Lower leg skin (tissue), 4 donors: ENCODE measurements around the gene SPECC1L. TPM values are rescaled to one million over a fixed set of nuclear protein-coding genes. Genes with fewer than 3 reads are reported as not detected.

Experiments
- DNase-seq, 2 donors: peaks; one replicate each; pipeline ENCODE4 v3.0.0-alpha.2; 2019; ENCODE audit warnings: low spot score in 2 of 2
- H3K4me3 ChIP-seq: fragments of 200-600 bp; sonication (generic); 2 replicates; pipeline ENCODE4 v1.5.1; 2017; ENCODE audit warnings: mild to moderate bottlenecking, low read depth; ENCODE audit not compliant: poor library complexity, severe bottlenecking
- POLR2A ChIP-seq, 2 donors: fragments of 450-650 bp; IDR thresholded peaks; one replicate each; pipeline ENCODE4 v1.6.1; 2016 to 2017; ENCODE audit warnings: antibody characterized with exemption in 2 of 2, mild to moderate bottlenecking in 1 of 2, moderate library complexity in 1 of 2
- whole genome bisulfite sequencing, 2 donors: methylation state at CpG; one replicate each; pipeline ENCODE4 v1.1.5; 2018; 5-methylcytosine and 5-hydroxymethylcytosine counted together
- intact Hi-C: fragments of 100-400 bp; cut with DNase I; formaldehyde crosslinking; loops from one replicate; pipeline ENCODE4 v1.15.0; 2023; ENCODE audit warnings: low total_unique reads
- total RNA-seq, 4 donors: library from RNA; depleted of rRNA; stranded (reverse); fragments of >200 nt; gene quantifications; one replicate each; pipeline ENCODE4 v1.1.0, GENCODE V29; 2016
- TF ChIP-seq, protein P1 (sequence below), 3 donors: fragments of 450-650 bp; IDR thresholded peaks; one replicate each; pipeline ENCODE4 v1.5.1; 2016; ENCODE audit warnings: antibody characterized with exemption in 3 of 3, mild to moderate bottlenecking in 3 of 3, moderate library complexity in 2 of 3

SPECC1L gene
- total RNA-seq, 4 donors from 2014 or later = 17.6 to 30.6 (median 23.3) TPM

- TF ChIP-seq POLR2A (IDR thresholded peaks at IDR 0.05) = no peak
- TF ChIP-seq, protein P1, sequence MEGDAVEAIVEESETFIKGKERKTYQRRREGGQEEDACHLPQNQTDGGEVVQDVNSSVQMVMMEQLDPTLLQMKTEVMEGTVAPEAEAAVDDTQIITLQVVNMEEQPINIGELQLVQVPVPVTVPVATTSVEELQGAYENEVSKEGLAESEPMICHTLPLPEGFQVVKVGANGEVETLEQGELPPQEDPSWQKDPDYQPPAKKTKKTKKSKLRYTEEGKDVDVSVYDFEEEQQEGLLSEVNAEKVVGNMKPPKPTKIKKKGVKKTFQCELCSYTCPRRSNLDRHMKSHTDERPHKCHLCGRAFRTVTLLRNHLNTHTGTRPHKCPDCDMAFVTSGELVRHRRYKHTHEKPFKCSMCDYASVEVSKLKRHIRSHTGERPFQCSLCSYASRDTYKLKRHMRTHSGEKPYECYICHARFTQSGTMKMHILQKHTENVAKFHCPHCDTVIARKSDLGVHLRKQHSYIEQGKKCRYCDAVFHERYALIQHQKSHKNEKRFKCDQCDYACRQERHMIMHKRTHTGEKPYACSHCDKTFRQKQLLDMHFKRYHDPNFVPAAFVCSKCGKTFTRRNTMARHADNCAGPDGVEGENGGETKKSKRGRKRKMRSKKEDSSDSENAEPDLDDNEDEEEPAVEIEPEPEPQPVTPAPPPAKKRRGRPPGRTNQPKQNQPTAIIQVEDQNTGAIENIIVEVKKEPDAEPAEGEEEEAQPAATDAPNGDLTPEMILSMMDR (IDR thresholded peaks at IDR 0.05) = no peak
- DNase-seq = no peak
- no peak overlapping the region for H3K4me3 ChIP-seq
- WGBS, 2 donors = 84% methylated on average over 27 to 29 of the region's 32 CpGs
- intact Hi-C loops = loop anchor here (5.0 kb wide), 1 partner anchor 97 kb away; no protein-coding TSS in a partner anchor
These were observed 154.5 kb downstream of the SPECC1L start for GRCh38 chr22:24424901-24425775.

DNA sequence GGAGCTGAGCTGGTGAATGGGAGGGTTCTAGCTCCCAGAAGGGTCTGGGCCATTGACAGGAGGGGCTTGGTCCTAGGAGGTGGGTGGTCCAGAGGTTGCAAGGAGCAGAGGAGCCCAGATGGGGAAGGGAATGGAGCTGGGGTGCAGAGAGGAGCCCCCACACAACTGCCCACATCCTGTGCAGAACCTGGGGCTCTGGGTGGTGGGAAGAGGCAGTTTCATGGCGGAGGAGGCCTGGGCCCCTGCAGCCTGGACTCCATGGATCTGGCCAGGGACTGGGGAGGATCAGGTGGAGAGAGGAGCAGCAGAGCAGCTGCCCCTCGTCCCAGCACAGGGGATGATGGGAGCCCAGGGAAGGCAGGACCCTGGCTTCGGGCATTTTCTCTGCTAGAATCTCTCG, 155.8 kb downstream of the SPECC1L start:
- H3K4me3 ChIP-seq = no peak overlapping the region
- no peak for DNase-seq
- 85 to 86% methylated on average over 4 of the region's 4 CpGs for WGBS, 2 donors
- intact Hi-C loops = no loop called here
- no peak for TF ChIP-seq POLR2A (IDR thresholded peaks at IDR 0.05)
- TF ChIP-seq, protein P1 (IDR thresholded peaks at IDR 0.05) = no peak

GRCh38 chr22:24426851-24427499, 156.3 kb downstream of the SPECC1L start:
- H3K4me3 ChIP-seq = no peak overlapping the region
- intact Hi-C loops = no loop called here
- 74 to 76% methylated on average over 14 to 19 of the region's 19 CpGs for WGBS, 2 donors
- no peak for DNase-seq
- no peak for TF ChIP-seq POLR2A (IDR thresholded peaks at IDR 0.05)
- TF ChIP-seq, protein P1 (IDR thresholded peaks at IDR 0.05) = no peak

- TF ChIP-seq, protein P1 (IDR thresholded peaks at IDR 0.05) = no peak
- no peak for TF ChIP-seq POLR2A (IDR thresholded peaks at IDR 0.05)
- intact Hi-C loops = no loop called here
- no peak within 1 kb of the TSS for H3K4me3 ChIP-seq
- 56% methylated on average over 13 to 16 of the region's 22 CpGs for WGBS, 2 donors
- no peak for DNase-seq
These were observed 157.0 kb downstream of the SPECC1L start, which contains the start of gene ADORA2A for GRCh38 chr22:24427500-24428164. ADORA2A (plus strand) TSS chr22:24427599; CDS start chr22:24433405, 5,806 bp downstream.

DNA sequence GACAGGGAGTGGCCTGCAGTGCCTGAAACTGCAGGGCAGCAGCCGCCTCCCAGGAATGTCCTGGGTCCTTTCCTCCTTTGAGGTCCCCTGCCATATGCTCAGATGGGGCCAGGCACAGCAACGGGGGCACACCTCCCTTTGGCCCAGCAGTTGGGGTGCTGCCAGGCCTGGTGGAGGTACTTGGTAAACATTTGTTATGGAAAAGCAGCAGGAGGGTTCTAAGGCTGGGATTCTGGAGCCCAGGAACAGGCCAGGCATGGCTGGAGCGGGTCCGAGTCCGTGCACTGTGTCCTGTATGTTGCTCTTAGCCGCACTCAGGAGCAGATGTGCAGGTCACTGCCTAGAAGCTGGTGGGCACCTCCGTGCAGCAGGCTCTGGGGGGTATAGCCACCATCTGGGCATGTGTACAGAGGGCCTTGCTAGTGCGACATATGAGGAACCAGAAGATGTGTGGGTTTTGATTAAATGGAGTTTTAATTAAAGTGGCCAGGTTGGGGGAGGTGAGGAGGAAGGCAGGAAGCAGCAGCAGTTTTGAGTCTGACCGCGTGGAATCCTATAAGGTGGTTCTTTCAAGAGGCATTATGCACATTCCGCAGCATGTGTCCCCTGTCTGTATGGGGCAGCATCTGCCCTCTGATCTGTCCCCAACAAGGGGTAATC, 158.2 kb downstream of the SPECC1L start:
- 74 to 76% methylated on average over 11 of the region's 11 CpGs for WGBS, 2 donors
- TF ChIP-seq, protein P1 (IDR thresholded peaks at IDR 0.05) = no peak
- no peak for TF ChIP-seq POLR2A (IDR thresholded peaks at IDR 0.05)
- DNase-seq = peak in 1 of 2 donors; percentile 84
- no peak overlapping the region for H3K4me3 ChIP-seq
- intact Hi-C loops = no loop called here
